ENCODE results near the gene PHACTR4.
"Not testable (repeated sequence)": the region's sequence is repeated elsewhere in the genome, so short reads cannot be mapped to it uniquely, and the experiment has no call there.

The PHACTR4 gene

DNA sequence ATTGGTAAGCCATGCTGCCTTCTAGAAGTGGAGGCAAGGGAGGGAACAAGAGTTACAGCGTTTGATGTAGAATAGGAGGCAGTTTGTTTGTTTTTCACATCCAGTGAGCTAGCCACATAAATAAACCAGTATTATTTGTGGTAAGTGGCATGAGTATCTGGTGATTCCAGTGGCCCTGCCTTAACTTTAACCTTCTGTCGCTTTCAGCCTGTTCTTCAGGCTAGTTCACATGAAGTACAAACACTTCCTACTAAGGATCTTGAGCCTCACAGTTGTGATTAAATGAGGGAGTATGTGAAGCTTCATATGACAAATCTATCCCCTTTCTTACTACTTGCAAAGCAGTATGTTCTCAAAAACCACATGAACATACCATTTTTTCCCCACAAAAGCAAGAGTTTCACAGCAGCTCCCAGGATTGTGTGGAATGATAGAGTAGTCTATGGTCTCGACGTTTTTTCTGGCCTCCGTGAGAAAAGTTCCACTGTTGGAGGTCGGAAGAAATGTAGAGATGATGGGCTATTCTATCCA lies 59.5 kb downstream of the PHACTR4 start:
- no peak for DNase-seq (ENCODE audit: low read depth in 2 of 3, low spot score in 2 of 3)

DNA sequence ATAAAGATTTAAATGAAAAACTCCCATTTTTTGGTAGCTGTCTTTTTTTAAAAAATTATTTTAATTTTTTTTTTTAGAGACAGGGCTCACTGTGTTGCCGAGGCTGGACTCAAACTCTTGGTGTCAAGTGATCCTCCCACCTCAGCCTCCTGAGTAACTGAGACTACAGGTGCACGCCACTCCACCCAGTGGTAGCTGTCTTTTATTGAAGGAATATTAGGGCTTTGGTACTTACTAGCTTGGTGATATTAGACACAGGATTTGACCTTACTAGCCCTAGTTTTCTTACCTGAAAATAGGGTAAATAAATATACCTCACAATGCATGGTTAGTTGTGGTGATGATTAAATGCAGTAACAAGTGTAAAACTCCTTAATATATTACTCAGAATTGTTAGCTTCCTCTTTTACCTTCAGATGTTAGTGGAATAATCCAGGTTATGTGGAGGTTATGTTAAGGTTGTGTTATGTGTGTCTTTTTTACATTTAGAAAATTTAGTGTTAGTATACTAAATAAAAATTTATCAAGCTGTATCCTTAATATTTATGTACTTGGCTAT lies 66.8 kb downstream of the PHACTR4 start:
- no peak for DNase-seq (ENCODE audit: low read depth in 2 of 3, low spot score in 2 of 3)

- no peak for DNase-seq (ENCODE audit: low read depth in 2 of 3, low spot score in 2 of 3)
Measured at GRCh38 chr1:28437264-28437923, 67.9 kb downstream of the PHACTR4 start.

DNA sequence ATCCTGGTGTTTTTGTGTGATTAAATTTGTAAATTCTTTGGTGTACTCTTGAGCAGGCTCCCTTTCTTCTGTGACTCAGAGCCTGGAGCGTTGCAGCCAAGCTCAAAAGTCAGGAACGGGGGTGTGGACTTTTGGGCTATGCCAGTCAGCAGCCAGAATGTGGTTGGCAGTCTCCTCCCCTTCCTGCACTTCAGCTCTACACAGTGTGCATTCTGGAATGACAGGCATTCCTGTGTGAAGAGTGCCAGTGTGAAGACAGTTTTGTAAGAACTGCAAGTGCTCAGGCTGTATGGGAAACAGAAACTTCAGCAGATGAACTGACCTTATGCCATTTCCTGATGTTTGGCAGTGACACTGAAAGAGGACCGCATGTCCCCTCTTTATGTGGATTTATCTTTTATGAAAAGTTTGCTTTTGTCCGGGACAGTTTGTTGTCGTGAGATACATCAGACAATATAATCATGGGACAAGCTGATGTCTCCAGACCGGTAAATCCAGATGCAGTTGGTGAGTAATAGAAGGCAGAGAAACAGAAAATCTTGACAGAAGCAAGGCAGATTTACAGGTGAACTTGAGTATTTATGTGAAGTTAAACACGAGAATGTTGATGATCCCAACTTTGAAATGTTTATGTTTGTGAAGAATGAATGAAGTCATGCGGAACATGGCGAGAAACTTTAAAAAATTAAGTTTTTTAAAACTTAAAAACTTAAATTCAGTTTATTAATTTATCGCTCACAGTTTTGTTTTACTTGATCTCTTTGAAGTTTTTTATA lies 68.6 kb downstream of the PHACTR4 start:
- DNase-seq (ENCODE audit: low read depth in 2 of 3, low spot score in 2 of 3) = no peak

- no peak for DNase-seq (ENCODE audit: low read depth in 2 of 3, low spot score in 2 of 3)
Measured at GRCh38 chr1:28439320-28439719, 69.8 kb downstream of the PHACTR4 start.

GRCh38 chr1:28441674-28442073 lies 72.1 kb downstream of the PHACTR4 start:
- DNase-seq (ENCODE audit: low read depth in 2 of 3, low spot score in 2 of 3) = no peak

DNA sequence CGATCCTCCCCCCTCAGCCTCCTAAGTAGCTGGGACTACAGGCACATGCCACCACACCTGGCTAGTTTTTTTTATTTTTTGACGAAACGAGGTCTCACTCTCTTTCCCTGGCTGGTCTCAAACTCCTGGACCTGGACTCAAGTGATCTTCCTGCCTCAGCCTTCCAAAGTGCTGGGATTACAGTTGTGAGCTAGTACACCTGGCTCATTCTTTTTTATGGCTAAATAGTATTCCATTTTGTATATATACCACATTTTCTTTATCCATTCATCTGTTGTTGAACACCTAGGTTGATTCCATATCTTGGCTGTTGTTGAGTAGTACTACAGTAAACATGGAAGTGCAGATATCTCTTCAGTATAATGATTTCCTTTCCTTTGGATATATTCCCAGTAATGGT lies 74.0 kb downstream of the PHACTR4 start:
- DNase-seq (ENCODE audit: low read depth in 2 of 3, low spot score in 2 of 3) = no peak

DNA sequence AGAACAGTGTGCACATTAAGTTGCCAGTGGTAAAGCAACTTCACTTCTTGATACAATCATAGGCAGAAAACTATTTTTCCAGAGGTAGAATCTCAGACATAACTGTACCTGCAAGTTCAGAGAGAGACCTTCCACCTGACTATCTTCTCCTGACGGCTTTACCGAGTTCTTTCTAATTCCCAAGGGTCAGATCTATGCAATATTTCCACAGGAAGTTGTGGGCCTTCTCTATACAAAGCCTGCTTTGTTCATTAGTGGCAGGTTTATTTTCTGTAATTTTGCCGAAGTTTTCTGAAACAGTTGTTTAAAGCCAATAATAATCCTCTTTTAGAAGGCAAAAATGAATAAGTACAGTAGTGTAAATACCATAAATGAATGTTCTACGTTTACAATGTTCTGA lies 78.1 kb downstream of the PHACTR4 start:
- no peak for DNase-seq (ENCODE audit: low read depth in 2 of 3, low spot score in 2 of 3)

- DNase-seq (ENCODE audit: low read depth in 2 of 3, low spot score in 2 of 3) = not testable (repeated sequence)
Measured at GRCh38 chr1:28448094-28448611, 78.6 kb downstream of the PHACTR4 start.

- DNase-seq (ENCODE audit: low read depth in 2 of 3, low spot score in 2 of 3) = no peak
Measured at GRCh38 chr1:28449904-28450303, 80.4 kb downstream of the PHACTR4 start.

DNA sequence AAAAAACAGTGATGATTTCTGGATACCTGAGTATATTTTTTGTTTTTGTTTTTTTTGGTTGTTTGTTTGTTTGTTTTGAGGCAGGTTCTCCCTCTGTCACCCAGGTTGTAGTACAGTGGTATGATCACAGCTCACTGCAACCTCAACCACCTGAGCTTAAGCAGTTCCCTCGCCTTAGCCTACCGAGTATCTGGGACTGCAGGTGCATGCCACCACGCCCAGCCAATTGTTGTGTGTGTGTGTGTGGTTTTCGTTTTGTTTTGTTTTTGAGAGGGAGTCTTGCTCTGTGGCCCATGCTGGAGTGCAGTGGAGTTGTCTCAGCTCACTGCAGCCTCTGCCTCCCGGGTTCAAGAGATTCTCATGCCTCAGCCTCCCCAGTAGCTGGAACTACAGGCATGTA lies 81.0 kb downstream of the PHACTR4 start:
- DNase-seq (ENCODE audit: low read depth in 2 of 3, low spot score in 2 of 3) = no peak

- DNase-seq (ENCODE audit: low read depth in 2 of 3, low spot score in 2 of 3) = no peak
Measured at GRCh38 chr1:28451011-28451410, 81.5 kb downstream of the PHACTR4 start.

DNA sequence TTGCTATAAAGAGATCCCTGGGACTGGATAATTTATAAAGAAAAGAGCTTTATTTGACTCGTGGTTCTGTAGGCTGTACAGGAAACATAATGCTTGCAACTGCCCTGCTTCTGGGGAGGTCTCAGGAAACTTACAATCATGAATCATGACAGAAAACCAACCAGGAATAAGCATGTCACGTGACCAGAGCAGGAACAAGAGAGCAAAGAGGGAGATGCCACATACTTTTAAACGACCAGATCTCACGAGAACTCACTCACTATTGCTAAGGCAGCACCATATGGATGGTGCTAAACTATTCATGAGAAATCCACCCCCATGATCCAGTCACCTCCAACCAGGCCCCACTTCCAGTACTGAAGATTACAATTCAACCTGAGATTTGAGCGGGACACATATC lies 86.5 kb downstream of the PHACTR4 start:
- no peak for DNase-seq (ENCODE audit: low read depth in 2 of 3, low spot score in 2 of 3)

DNA sequence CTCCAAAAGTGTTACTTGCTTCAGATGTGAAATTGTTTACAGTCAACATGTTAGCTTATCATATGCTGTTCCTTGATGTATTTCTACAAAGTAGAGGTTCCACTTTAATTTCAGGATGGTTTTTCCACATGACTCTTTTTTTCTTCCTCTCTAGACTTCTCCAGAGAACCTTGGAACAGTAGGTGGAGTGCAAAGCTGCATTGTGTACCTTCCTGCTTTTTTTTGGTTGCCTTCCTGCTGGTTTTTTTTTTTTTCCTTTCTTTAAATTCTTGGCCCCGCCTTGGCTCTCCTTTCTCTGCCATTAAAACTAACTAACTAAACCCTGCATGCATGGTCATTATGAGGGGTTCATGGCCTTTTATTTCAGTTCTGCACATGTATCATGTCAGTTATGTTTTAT lies 88.1 kb downstream of the PHACTR4 start:
- no peak for DNase-seq (ENCODE audit: low read depth in 2 of 3, low spot score in 2 of 3)

- DNase-seq (ENCODE audit: low read depth in 2 of 3, low spot score in 2 of 3) = no peak
Measured at GRCh38 chr1:28458237-28459228, 89.0 kb downstream of the PHACTR4 start.

GRCh38 chr1:28466226-28466778 lies 96.8 kb downstream of the PHACTR4 start:
- DNase-seq (ENCODE audit: low read depth in 2 of 3, low spot score in 2 of 3) = no peak

DNA sequence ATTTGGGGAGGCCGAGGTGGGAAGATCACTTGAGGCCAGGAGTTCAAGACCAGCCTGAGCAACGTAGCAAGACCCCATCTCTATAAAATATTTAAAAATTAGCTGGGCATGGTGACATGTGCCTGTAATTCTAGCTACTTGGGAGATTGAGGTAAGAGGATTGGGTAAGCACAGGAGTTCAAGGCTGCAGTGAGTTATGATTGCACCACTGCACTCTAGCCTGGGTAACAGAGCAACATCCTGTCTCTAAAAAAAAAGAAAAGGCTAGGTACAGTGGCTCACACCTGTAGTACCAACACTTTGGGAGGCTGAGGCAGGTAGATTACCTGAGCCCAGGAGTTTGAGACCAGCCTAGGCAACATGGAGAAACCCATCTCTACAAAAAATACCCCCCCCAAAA lies 100.6 kb downstream of the PHACTR4 start:
- DNase-seq (ENCODE audit: low read depth in 2 of 3, low spot score in 2 of 3) = no peak

GRCh38 chr1:28479497-28479896 lies 110.0 kb downstream of the PHACTR4 start:
- DNase-seq (ENCODE audit: low read depth in 2 of 3, low spot score in 2 of 3) = not testable (repeated sequence)

- no peak for DNase-seq (ENCODE audit: low read depth in 2 of 3, low spot score in 2 of 3)
Measured at GRCh38 chr1:28480308-28480707, 110.8 kb downstream of the PHACTR4 start.

GRCh38 chr1:28482138-28482537 lies 112.6 kb downstream of the PHACTR4 start:
- no peak for DNase-seq (ENCODE audit: low read depth in 2 of 3, low spot score in 2 of 3)

Measured in activated CD8-positive, alpha-beta memory T cell treated with anti-CD3 and anti-CD28 coated beads for 48 hours (primary cell).